Trophoblast cell (in vitro differentiated cells and primary cell): ENCODE measurements around the gene CKM. TPM values are rescaled to one million over a fixed set of nuclear protein-coding genes. Genes with fewer than 3 reads are reported as not detected.

Source experiments
- DNase-seq, 2 donors: peaks; one replicate each; pipeline ENCODE4 v3.0.0-alpha.2; 2016
- H2AFZ ChIP-seq: 2 replicates; pipeline ENCODE4 v1.6.1; 2013; ENCODE audit warnings: low read length, moderate library complexity, mild to moderate bottlenecking; ENCODE audit not compliant: insufficient read depth, poor library complexity
- H2AK5ac ChIP-seq: 2 replicates; pipeline ENCODE4 v1.6.1; 2013; ENCODE audit warnings: mild to moderate bottlenecking, low read length
- H2BK120ac ChIP-seq: 2 replicates; pipeline ENCODE4 v1.6.1; 2013; ENCODE audit warnings: low read length, mild to moderate bottlenecking, moderate library complexity; ENCODE audit not compliant: insufficient read depth, poor library complexity
- H2BK12ac ChIP-seq: 2 replicates; pipeline ENCODE4 v1.6.1; 2013; ENCODE audit warnings: mild to moderate bottlenecking, low read length, moderate library complexity
- H2BK5ac ChIP-seq: 2 replicates; pipeline ENCODE4 v1.6.1; 2013; ENCODE audit warnings: low read length, low read depth, moderate library complexity, mild to moderate bottlenecking; ENCODE audit not compliant: poor library complexity
- H3K14ac ChIP-seq: 2 replicates; pipeline ENCODE4 v1.6.1; 2013; ENCODE audit warnings: mild to moderate bottlenecking, low read length
- H3K18ac ChIP-seq: 2 replicates; pipeline ENCODE4 v1.6.1; 2013; ENCODE audit warnings: mild to moderate bottlenecking, low read length
- H3K23ac ChIP-seq: 2 replicates; pipeline ENCODE4 v1.6.1; 2013; ENCODE audit warnings: low read length
- H3K27ac ChIP-seq: 2 replicates; pipeline ENCODE4 v1.5.1; 2013; ENCODE audit warnings: low read depth, mild to moderate bottlenecking, inconsistent platforms, low read length, moderate library complexity
- H3K27me3 ChIP-seq: 2 replicates; pipeline ENCODE4 v1.6.1; 2013; ENCODE audit warnings: inconsistent platforms, mild to moderate bottlenecking, low read length, moderate library complexity; ENCODE audit not compliant: insufficient read depth
- H3K36me3 ChIP-seq, 2 experiments: 1 replicate in 1 of 2; 2 replicates in 1 of 2; pipeline ENCODE4 v1.6.1; 2013; ENCODE audit warnings: low read length in 2 of 2, mild to moderate bottlenecking in 2 of 2, moderate library complexity in 1 of 2; ENCODE audit not compliant: insufficient read depth in 2 of 2, control insufficient read depth in 1 of 2
- H3K4ac ChIP-seq: 2 replicates; pipeline ENCODE4 v1.6.1; 2013; ENCODE audit warnings: low read depth, mild to moderate bottlenecking, low read length, moderate library complexity
- H3K4me1 ChIP-seq, 2 experiments: 1 replicate in 1 of 2; 2 replicates in 1 of 2; pipeline ENCODE4 v1.6.1; 2013; ENCODE audit warnings: low read length in 2 of 2, mild to moderate bottlenecking in 2 of 2, moderate library complexity in 1 of 2; ENCODE audit not compliant: insufficient read depth in 2 of 2, control insufficient read depth in 1 of 2
- H3K4me2 ChIP-seq: 2 replicates; pipeline ENCODE4 v1.6.1; 2013; ENCODE audit warnings: inconsistent platforms, mild to moderate bottlenecking, low read length, moderate library complexity
- H3K4me3 ChIP-seq: 2 replicates; pipeline ENCODE4 v1.5.1; 2013; ENCODE audit warnings: mild to moderate bottlenecking, low read depth, low read length, inconsistent platforms
- H3K79me1 ChIP-seq: one replicate; pipeline ENCODE4 v1.6.1; 2013; ENCODE audit warnings: low read length
- H3K79me2 ChIP-seq: 2 replicates; pipeline ENCODE4 v1.6.1; 2013; ENCODE audit warnings: low read length, mild to moderate bottlenecking; ENCODE audit not compliant: control insufficient read depth, insufficient read depth, poor library complexity
- H3K9ac ChIP-seq: 2 replicates; pipeline ENCODE4 v1.6.1; 2013; ENCODE audit warnings: mild to moderate bottlenecking, low read length
- H3K9me3 ChIP-seq: 2 replicates; pipeline ENCODE4 v1.6.1; 2013; ENCODE audit warnings: low read depth, mild to moderate bottlenecking, control low read depth, inconsistent platforms, low read length; ENCODE audit not compliant: insufficient read depth
- H4K12ac ChIP-seq: 2 replicates; pipeline ENCODE4 v1.6.1; 2013; ENCODE audit warnings: low read depth, mild to moderate bottlenecking, low read length, moderate library complexity
- H4K8ac ChIP-seq: 2 replicates; pipeline ENCODE4 v1.6.1; 2013; ENCODE audit warnings: low read depth, mild to moderate bottlenecking, low read length, moderate library complexity
- H4K91ac ChIP-seq: one replicate; pipeline ENCODE4 v1.6.1; 2013; ENCODE audit warnings: low read depth, mild to moderate bottlenecking, low read length, moderate library complexity
- WGBS: extraction: QIAGEN DNeasy Blood & Tissue Kit; methylation state at CpG from one replicate; pipeline ENCODE4 v1.1.7; 2013; ENCODE audit warnings: missing lambda C conversion rate; ENCODE audit not compliant: insufficient read length, insufficient coverage; ENCODE audit errors: extremely low coverage; 5-methylcytosine and 5-hydroxymethylcytosine counted together
- polyA plus RNA-seq: library from polyadenylated mRNA; stranded (reverse); fragments of 200-250 nt; gene quantifications from 2 replicates; pipeline ENCODE4 v1.2.3, GENCODE V29; 2013

CKM gene
- polyA plus RNA-seq, result 0.03 TPM in 1 of 2 replicates, not detected in the other

DNA sequence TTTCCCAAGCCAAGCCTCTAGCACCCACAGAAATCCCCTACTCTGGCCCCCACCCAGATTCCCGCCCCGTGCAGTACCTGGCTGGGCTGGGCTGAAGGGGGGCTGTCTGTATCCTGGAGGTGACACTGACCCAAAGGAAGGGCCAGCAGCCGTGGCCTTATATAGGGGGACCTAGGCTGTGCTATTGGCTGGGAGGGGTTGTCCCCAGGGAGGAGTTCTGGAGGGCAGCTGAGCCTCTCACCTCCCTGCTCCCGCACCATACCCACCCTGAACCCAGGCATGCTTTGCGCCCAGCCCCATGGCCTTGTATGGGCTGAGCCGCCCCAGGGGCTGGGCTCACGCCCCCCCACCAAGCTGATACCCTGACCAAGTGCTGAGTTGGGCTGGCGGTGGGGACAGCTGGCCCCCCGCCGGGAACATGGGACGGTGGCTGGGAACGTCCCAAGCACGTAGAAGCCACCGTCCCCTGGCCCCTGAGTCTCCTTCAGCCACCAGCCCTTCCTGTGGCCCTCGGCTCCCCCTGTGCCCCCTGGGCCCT lies at the start of gene CKM:
CKM (minus strand) TSS at position 132 of the 538 bp plus-strand sequence. CDS start 3,162 bp downstream, outside the sequence.
- Histone ChIP-seq H3K14ac (no peak within 1 kb of the TSS), H3K9ac (no peak within 1 kb of the TSS), H3K23ac (no peak within 1 kb of the TSS), H3K18ac (no peak within 1 kb of the TSS), H4K91ac (no peak within 1 kb of the TSS), H2BK5ac (no peak within 1 kb of the TSS), H3K27me3 (peaks cover 4% of the 10 kb centered on the region), H3K4me1 (peaks cover 0 to 5% of the 10 kb centered on the region in 2 experiments), H3K4me2 (peak within 1 kb of the TSS; percentile 61), H4K8ac (no peak within 1 kb of the TSS), H3K36me3 (no peaks in the 10 kb centered on the region), H3K9me3 (no peaks in the 10 kb centered on the region), H3K79me1 (no peaks in the 10 kb centered on the region), H2BK12ac (no peak within 1 kb of the TSS), H2BK120ac (no peak within 1 kb of the TSS), H3K79me2 (no peaks in the 10 kb centered on the region), H3K4me3 (no peak within 1 kb of the TSS), H4K12ac (no peak within 1 kb of the TSS), H3K27ac (no peak within 1 kb of the TSS), H3K4ac (no peak within 1 kb of the TSS), H2AK5ac (no peak within 1 kb of the TSS), H2AFZ (no peak within 1 kb of the TSS)
- no peak for DNase-seq
- WGBS, result no CpG with 5 or more reads among the region's 15 CpGs

DNA sequence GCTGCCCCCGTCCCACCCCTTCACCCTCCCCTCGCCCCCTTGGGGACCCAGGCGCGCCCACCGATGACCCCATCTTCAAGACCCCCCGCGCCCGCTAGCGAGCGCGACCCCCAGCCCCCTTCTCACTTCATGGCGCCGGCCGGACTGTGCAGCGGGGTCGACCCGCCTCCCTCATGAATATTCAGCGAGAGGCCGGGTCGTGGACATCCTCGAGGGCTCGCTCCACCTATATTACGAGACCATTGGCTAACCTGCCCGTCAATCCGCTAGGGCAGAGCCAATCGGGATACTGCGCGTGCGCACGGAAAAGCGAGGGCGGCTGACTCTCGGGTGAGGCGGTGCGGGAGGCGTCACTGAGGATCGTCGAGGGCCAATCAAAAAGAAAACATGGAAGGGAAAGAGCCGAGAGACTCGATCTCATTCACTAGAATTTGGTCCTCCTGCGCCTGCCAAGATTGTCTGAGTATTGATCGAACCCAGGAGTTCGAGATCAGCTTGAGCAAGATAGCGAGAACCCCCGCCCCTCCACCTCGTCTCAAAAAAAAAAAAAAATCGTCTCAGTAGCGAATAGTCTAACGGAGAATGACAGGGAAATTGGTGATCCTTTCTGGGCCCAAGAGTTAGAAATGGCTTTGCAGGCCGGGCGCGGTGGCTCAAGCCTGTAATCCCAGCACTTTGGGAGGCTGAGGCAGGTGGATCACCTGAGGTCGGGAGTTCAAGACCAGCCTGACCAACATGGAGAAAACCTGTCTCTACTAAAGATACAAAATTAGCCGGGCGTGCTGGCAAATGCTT lies 47.9 kb upstream of the CKM start, which contains the start of gene ERCC2:
ERCC2 (minus strand) TSS at position 164 of the 795 bp plus-strand sequence; CDS start at position 131, 33 bp downstream.
- no peaks in the 10 kb centered on the region for H3K9me3 ChIP-seq
- no peak within 1 kb of the TSS for H3K23ac ChIP-seq
- H2BK12ac ChIP-seq, result no peak within 1 kb of the TSS
- H3K36me3 ChIP-seq, result peaks cover 2 to 7% of the 10 kb centered on the region in 2 experiments
- H3K79me1 ChIP-seq, result peaks cover 7% of the 10 kb centered on the region
- H2BK120ac ChIP-seq, result peak within 1 kb of the TSS; percentile 35
- H3K4me3 ChIP-seq, result peak within 1 kb of the TSS; percentile 79
- H2AFZ ChIP-seq, result peak within 1 kb of the TSS; percentile 80
- peak within 1 kb of the TSS; percentile 87 for H3K4me2 ChIP-seq
- peak within 1 kb of the TSS; percentile 12 for H3K14ac ChIP-seq
- H3K18ac ChIP-seq, result peak within 1 kb of the TSS; percentile 60
- WGBS, result no CpG with 5 or more reads among the region's 55 CpGs
- peak within 1 kb of the TSS; percentile 82 for H4K8ac ChIP-seq
- no peak within 1 kb of the TSS for H2BK5ac ChIP-seq
- peak within 1 kb of the TSS; percentile 86 for H3K4ac ChIP-seq
- H3K27me3 ChIP-seq, result no peaks in the 10 kb centered on the region
- H3K9ac ChIP-seq, result peak within 1 kb of the TSS; percentile 39
- peaks cover 5% of the 10 kb centered on the region in 2 experiments for H3K4me1 ChIP-seq
- peak within 1 kb of the TSS; percentile 11 for H3K27ac ChIP-seq
- peak within 1 kb of the TSS; percentile 27 for H4K12ac ChIP-seq
- peak within 1 kb of the TSS; percentile 54 for H4K91ac ChIP-seq
- peak; percentile 97 to 100 for DNase-seq
- no peaks in the 10 kb centered on the region for H3K79me2 ChIP-seq
- peak within 1 kb of the TSS; percentile 47 for H2AK5ac ChIP-seq

DNA sequence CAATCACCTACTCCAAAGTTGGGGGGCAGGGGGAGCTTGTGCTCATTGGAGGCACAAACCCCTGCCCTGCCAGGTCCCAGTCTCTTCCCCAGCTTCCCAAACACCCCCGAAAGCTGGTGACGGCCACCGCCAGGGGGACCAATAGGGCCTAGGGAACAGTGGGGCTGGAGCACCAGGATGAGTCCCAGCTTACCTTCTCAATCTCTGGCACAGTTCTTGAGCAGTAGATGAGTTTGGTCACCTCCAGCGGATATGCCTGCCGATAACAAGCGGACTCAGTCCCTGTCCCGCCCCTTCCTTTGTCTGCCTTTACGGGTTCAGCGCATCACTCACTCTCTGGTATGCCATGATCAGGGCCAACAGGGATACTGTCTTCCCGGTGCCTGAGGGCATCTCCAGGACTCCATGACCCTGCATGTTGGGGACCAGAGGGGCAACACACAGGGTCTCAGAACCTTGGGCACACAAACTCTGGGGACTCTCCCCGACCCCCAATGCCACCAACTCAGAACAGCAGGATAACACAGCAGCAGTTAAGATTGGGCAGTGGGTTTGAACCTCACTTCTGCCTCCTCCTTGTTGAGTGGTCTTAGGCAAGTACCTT lies 46.2 kb upstream of the CKM start:
- H2BK5ac ChIP-seq, result no peak overlapping the region
- H2BK120ac ChIP-seq, result no peak overlapping the region
- H3K23ac ChIP-seq, result peak overlapping the region; percentile 13
- no peak overlapping the region for H3K27ac ChIP-seq
- H4K12ac ChIP-seq, result no peak overlapping the region
- no peak overlapping the region for H4K91ac ChIP-seq
- peaks cover 7% of the 10 kb centered on the region for H3K79me1 ChIP-seq
- peaks cover 5% of the 10 kb centered on the region in 2 experiments for H3K4me1 ChIP-seq
- H2AFZ ChIP-seq, result no peak overlapping the region
- no CpG with 5 or more reads among the region's 11 CpGs for WGBS
- H2BK12ac ChIP-seq, result no peak overlapping the region
- no peak overlapping the region for H2AK5ac ChIP-seq
- H3K18ac ChIP-seq, result no peak overlapping the region
- H3K4me2 ChIP-seq, result no peak overlapping the region
- no peaks in the 10 kb centered on the region for H3K27me3 ChIP-seq
- DNase-seq, result peak in 1 of 2 donors; percentile 5
- no peak overlapping the region for H3K9ac ChIP-seq
- H3K9me3 ChIP-seq, result no peaks in the 10 kb centered on the region
- no peak overlapping the region for H3K4ac ChIP-seq
- no peaks in the 10 kb centered on the region for H3K79me2 ChIP-seq
- no peak overlapping the region for H3K14ac ChIP-seq
- H3K4me3 ChIP-seq, result no peak overlapping the region
- peaks cover 13 to 16% of the 10 kb centered on the region in 2 experiments for H3K36me3 ChIP-seq
- H4K8ac ChIP-seq, result no peak overlapping the region

DNA sequence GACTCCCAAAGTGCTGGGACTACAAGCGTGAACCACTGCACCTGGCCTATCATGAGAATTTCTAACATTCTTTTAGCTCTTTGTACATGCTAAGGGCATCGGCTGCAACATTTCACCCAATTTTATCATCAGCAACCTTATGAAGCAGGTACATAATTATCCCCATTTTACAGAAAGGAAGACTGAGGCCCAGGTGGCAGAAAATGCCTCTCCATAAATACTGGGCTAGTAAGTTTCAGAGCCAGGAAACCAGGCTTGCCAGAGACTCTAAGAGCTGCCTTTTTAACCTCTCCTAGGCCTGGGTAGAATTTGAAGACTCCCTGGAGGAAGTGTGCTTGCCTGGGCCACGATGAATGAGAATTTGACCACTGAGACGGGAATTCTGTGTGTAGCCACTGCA lies 45.5 kb upstream of the CKM start:
- H4K91ac ChIP-seq, result no peak overlapping the region
- no peak overlapping the region for H3K27ac ChIP-seq
- no peak overlapping the region for H3K18ac ChIP-seq
- no peaks in the 10 kb centered on the region for H3K9me3 ChIP-seq
- no peak overlapping the region for H3K4ac ChIP-seq
- peaks cover 7% of the 10 kb centered on the region for H3K79me1 ChIP-seq
- no peak overlapping the region for H4K8ac ChIP-seq
- H3K9ac ChIP-seq, result no peak overlapping the region
- H2BK5ac ChIP-seq, result no peak overlapping the region
- no peak overlapping the region for H2AK5ac ChIP-seq
- no peak overlapping the region for H3K4me2 ChIP-seq
- no peaks in the 10 kb centered on the region for H3K27me3 ChIP-seq
- peaks cover 20 to 24% of the 10 kb centered on the region in 2 experiments for H3K36me3 ChIP-seq
- H3K4me3 ChIP-seq, result no peak overlapping the region
- H3K79me2 ChIP-seq, result no peaks in the 10 kb centered on the region
- peak in 1 of 2 donors; percentile 27 for DNase-seq
- no CpG with 5 or more reads among the region's 4 CpGs for WGBS
- H2BK120ac ChIP-seq, result no peak overlapping the region
- H3K23ac ChIP-seq, result no peak overlapping the region
- no peak overlapping the region for H2BK12ac ChIP-seq
- H2AFZ ChIP-seq, result no peak overlapping the region
- no peak overlapping the region for H3K14ac ChIP-seq
- H4K12ac ChIP-seq, result no peak overlapping the region
- peaks cover 5% of the 10 kb centered on the region in 2 experiments for H3K4me1 ChIP-seq
